ENCODE results near the gene PTPRCAP.
A peak's percentile ranks its signal among the peaks of the same experiment; 100 is the strongest.

PTPRCAP gene

DNA sequence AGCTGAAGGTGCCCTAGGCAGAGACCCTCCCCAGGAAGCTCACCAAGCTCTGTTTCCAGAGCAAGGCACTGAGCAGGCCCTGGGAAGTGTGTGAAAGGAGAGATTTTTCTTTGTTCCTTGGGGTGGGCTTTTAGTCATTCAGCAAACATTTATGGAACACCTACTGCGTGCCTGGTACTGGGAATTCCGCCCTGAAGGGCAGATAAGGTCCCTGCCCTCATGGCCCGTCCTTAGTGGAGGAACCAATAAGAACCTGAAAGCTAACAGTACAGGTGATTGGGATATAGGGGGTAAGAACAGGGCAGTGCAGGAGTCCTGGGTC is 27.7 kb upstream of the PTPRCAP start:
- peak; percentile 43 for DNase-seq (ENCODE audit: low spot score)

DNA sequence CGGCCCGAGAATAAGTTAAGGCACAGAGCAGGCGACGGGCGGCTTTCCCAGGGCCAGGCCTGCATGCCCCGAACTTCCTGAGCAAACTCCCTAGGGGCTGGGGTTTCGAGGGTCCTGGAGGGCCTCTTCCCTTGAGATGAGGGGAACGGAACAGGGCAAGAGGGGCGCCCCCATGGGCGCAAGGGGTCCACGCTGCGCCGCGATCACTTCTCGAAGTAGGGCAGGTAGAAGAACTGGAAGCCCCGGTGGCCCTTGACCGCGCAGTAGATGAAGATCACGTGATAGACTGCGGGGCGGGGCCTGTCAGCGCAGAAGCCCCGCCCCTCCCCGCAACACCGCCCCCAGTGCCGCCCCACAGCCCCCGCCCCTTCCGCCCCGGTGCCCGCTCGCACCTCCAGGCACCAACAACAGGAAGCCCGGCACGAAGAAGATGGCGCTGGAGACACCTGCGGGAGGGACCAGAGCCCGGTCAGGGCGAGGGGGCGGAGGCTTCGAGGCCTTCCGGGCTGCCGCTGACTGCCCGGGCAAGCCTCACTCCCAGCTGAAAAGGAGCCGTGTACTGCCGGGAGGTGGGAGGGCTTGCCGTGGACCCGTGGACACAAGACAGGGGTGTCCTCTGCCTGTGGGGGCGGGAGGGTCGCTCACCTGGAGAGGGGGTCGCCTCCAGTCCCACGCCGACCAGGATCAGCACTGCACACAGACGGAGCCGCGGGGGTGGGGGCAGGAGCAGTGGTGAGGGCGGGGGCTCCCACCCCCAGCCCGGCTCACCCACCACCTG is 27.1 kb upstream of the PTPRCAP start:
- peak; percentile 95 for DNase-seq (ENCODE audit: low spot score)

DNA sequence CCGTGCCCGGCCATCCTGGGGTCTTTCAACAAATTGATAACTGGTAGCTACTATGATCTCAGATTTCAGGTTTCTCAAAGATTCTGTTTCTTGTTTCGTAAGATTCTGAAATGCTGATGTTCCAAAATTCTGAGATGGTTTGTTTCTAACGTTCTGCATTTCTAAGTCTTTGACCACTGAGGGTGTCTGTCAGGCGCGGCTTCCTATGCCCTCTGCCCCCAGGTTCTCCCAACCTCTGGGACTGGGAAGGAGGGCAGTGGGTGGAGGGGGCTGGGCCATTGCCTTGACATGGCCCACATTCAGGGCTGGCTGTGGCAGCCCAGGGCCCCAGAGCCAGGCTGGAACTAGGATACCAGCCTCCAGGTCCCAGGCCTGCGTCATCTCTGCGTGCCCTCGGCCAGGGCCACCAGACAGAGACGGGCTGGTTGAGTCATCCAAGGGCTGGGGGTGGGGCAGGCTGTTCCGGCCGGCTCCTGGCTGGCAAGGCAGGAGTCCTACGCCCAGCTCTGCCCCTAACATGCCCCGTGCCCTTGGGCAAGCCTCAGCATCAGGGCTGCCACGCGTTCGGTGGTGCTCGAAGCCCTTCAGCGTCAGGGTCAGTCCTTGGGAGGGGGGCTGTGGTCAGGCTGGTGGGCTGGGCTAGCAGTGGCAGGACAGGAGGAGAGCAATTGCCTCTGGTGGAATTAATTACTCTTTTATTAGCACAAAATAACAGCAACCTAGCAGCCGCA is 26.4 kb upstream of the PTPRCAP start:
- peak; percentile 89 for DNase-seq (ENCODE audit: low spot score)

DNA sequence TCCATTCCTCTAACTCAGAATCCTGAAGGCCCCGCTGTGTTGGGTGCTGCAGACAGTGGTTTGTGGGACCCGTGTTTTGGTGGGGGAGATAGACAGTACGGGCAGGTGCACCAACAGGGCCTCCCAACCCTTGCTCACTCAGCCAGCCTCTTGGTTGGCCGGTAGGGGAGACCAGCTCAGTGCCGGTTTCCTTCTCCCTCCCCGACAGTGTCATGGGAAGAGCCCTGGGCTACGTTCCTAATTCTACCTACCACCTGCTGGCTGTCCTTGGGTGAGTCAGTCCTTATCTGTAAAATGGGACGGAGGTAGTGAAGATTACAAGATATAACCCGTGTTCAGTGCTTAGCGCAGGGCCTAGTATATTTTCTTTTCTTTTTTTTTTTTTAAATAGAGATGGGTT is 25.7 kb upstream of the PTPRCAP start:
- DNase-seq (ENCODE audit: low spot score) = no peak

DNA sequence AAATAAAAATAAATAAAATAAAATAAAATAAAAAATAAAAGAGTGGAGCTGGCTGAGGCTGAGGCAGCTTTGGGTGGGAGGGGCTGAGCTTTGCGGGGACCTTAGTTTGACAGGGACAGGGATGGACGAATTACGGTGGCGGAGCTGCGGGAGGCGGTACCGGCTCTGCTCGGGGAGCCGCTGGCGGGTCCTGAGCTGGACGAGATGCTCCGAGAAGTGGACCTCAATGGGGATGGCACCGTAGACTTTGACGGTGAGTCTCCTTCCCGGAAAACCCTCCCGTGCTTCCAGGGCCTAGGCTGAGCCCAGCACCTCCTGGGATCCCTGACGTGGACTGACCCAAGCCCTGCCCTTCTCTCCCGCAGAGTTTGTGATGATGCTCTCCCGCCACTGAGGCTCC is 20.8 kb upstream of the PTPRCAP start:
- no peak for DNase-seq (ENCODE audit: low spot score)

DNA sequence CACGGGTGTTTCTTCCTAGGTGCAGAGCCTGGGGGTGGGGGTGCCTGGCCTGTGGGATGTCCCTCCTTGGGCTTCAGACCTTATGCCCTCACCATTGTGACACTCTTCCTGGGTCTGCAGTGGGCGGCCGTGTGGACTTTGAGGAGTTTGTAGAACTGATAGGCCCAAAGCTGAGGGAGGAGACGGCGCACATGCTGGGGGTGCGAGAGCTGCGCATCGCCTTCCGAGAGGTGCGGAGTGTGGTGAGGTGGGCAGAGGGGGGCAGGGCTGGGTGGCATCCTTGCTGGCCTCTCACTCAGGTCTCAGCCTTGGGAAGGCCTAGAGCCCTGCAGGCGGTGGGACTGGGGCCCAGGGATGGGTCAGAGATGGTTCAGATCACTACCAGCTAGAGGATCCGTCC is 20.0 kb upstream of the PTPRCAP start:
- DNase-seq (ENCODE audit: low spot score) = no peak

DNA sequence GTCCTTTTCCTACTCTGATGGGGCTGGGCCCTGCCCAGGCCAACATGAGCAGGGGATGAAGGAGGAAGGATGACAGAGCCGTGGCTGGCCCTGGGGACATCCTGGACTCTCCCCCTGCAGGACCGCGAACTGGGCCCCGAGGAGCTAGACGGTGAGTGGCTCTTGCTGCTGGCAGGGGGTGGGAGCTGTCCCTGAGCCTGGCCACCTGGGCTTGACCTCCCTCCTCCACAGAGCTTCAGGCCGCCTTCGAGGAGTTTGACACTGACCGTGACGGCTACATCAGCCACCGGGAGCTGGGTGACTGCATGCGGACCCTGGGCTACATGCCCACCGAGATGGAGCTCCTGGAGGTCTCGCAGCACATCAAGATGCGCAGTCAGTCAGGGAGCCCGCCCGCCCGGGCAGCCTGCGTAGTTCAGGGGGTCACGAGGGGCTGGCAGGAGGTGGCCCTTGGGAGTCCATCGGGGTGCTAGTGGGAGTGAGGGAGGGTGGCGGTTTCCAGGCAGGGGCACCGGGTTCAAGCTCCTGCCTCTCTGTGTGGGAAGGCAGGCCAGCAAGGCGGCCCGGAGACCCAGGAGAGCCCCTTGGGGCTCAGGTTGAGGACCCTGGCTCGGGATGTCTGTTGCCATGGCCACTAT is 18.7 kb upstream of the PTPRCAP start:
- no peak for DNase-seq (ENCODE audit: low spot score)

DNA sequence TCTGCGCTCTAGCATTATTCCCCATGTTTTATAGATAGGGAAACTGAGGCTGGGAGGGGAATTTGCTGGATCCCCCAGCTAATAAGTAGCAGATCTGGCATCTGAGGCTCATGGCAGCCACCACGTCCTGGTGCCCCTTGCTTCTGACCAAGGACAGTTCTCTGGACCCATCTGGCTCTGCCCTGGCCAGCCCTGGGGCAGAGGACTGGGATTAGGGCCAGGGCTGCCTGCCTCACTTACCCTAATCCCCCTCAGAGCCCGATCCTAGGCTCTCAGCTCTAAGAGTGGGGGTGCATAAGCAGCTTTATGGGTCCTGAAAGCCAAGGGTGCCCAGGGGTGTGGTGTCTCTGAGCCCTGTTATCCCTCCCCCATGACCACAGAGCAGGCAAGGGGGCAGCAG is 17.6 kb upstream of the PTPRCAP start, which contains the start of gene CABP4:
CABP4 (plus strand) TSS at position 301 of the 400 bp plus-strand sequence; CDS start at position 371, 70 bp downstream.
- DNase-seq (ENCODE audit: low spot score) = no peak

DNA sequence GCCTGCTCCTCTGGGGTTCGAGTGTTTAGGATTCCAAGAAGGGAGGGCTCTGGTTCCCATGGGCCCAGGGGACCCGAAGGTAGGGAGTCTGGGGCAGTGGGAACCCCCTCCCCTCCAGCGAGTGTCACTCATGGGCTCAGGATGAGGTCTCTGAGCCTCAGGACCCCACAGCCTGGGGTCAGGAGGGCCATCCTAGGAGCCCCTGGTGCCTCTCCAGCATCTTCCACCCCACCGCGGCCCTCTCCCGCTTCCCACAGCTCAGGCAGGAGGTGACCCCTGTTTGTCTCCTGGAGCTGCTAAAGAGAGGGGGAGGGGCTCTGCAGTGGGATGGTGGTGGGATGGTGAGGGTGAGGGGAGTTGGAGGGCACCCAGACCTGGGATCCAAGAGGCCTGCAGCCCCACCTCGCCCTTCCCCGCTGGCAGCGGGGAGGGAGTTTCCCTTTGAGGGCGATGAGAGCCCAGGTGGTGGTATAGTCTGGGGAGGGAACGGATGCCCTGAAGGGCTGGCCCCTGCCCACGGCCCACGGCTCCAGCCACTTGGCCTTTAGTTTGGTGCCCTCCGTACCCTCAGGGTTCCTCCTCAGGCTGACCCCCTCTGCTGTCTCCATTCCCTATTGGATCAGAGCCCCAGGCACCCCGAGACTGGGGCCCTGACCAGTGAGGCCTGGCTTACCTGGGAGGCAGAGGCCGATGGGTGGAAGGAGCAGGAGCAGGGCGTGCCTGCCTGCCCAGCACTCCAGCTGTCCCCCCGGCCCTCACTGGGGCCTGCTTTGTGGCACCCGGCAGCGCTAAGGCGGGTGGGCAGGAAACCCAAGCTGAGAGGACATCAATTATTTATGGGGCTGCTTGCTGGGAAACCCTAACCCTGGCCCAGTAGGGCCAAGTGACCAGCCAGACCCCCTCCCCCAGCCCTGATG is 16.6 kb upstream of the PTPRCAP start:
- no peak for DNase-seq (ENCODE audit: low spot score)

DNA sequence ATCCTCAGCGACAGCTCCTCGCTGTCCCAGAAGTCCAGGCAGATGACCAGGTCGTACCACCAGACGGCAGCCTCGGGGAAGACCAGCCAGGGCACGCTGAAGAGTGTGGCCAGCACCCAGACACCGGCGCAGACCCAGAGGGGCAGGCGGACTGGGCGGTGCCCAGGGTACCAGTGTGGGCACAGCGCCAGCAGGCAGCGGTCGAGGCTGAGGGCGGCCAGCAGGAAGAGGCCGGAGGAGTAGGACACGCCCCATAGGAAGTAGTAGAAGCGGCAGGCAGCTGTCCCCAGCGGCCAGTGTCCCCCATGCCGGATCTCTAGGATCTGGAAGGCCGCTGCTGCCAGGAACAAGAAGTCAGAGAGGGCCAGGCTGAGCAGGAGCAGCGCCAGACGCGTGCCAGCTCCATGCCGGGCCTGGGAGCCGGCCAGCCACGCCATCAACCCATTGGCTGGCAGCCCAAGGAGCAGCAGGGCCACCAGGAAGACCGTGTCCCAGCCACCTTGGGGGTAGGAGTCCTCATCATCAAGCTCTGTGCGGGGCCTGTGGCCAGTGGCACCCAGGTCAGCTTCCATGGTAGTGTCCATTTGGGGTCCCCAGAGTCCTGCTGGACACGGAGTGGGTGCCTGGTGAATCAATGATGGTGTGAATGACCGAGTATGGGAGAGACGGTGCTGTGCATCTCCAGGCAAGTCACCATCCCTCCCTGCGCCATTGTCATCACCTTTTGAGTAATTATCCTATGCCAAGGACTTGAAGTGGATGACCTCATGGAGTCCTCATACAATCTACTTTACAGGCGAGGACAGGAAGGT is 14.9 kb upstream of the PTPRCAP start, which contains the start of gene GPR152:
GPR152 (minus strand) TSS at position 589 of the 812 bp plus-strand sequence; CDS start at position 584, 5 bp downstream.
- no peak for DNase-seq (ENCODE audit: low spot score)

DNA sequence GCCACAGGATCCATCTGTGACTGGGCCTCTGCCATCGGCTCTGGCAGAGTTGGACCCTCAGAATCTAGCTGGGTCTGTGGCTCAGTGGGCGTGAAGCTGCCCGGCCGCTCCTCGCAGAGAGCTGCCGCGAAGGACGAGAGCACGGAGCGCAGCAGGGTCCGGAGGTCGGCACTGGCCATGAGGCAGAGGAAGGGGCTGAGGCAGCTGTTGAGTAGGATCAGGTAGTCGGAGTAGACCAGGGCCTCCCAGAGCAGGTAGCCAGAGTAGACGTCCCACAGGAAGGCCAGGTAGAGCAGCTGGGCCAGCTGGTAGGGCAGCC is 14.1 kb upstream of the PTPRCAP start:
- no peak for DNase-seq (ENCODE audit: low spot score)

DNA sequence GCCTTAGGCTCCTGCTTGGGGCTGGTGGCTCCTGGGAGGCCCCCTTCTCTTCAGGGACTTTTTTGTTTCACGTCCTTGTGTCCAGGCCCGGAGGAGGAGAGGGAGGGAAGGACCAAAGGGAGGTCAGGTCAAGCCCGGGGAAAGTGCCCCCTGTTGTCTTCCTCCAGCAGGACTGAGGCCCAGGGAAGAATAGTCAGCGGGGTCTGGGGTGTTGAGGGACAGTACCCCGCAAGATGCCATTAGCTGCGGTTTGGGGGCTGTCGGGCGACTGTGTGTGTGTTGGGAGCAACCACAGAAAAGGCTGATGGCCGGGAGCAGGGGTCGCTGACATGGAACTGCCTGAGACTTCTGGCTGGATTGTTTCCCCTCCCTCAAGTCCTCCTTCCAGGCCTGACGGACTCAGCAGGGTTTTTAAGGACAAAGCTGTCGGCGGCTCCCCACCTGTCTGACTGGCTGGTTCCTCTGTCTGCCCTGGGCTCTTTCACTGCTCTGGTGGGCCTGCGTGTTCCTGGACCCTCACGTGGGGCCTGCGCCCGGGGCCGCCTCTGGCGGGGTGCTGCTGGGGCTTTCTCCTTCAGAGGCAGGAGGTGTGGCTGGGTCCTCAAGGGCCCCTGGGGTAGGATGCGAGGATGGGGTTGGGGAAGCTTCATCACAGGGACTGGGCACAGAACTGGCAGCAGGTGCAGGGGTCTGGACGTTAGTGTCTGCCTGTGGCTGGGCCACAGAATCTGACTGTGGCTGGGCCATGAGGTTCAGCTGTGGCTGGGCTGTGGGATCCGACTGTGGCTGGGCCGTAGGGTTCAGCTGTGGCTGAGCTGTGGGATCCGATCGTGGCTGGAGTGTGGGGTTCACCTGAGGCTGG is 13.5 kb upstream of the PTPRCAP start:
- DNase-seq (ENCODE audit: low spot score) = no peak

DNA sequence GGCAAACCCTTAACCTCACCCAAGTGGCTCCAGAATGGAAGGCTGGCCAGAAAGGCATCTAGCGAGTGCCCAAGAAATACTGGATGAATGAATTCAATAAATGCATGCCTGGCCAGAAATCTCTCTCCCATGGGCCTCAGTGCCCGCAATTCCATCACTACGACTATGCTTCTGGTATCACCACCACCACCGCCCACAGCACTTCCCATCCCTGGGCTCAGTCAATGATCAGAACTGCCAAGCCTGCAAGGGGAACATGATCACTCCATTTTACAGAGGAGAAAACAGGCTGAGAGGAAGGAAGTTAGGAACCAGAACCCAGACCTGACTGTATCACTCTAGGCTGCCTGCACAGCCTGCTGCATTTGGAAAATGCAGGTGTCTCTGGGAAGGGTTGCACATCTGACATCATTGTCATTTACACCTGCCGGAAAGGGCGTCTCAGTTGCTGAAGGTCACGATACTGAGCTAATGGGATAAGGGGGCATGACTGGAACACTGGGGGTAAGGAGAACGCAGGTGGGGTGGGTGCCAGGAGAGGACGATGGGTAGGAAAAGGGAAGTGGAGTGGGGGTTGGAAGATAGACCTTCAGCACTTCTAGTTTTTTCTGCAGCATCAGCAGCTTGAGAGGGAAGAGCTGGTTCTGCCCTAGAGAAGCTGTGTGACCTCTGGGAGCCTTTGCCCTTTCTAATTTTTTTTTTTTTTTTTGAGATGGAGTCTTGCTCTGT is 11.8 kb upstream of the PTPRCAP start:
- no peak for DNase-seq (ENCODE audit: low spot score)

DNA sequence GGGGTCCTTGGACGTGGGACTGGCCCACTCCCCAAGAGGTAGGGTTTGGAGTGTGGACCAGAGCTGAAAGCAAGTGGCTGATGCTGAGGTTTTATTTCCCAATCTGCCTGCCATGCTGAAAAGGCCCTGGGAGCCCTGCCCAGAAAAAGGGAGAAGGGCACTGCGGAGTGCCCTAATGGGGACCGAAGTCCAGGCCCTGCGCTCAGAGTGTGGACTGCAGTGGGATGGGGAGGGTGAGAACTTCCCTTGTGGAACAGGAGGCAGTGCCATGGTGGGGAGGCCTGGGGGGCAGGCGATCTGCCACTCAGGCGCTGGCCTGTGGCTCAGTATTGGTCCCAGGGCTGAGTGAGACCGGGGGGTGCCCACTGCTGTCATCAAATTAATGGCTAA is 10.7 kb upstream of the PTPRCAP start:
- no peak for DNase-seq (ENCODE audit: low spot score)

DNA sequence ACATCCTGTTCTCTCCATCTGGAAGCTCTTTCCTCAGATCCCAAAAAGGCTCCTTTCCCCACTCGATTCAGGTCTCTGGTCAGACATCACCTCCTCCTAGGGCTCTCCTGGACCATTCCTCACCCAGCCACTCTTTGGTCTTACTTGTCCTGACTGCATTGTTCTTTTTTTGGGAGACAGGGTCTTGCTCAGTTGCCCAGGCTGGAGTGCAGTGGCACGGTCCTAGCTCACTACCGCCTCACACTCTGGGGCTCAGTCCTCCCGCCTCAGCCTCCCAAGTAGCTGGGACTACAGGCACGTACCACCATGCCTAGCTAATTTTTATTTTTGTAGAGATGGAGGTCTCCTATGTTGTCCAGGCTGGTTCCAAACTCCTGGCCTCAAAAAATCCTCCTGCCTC is 8.0 kb upstream of the PTPRCAP start:
- no peak for DNase-seq (ENCODE audit: low spot score)

DNA sequence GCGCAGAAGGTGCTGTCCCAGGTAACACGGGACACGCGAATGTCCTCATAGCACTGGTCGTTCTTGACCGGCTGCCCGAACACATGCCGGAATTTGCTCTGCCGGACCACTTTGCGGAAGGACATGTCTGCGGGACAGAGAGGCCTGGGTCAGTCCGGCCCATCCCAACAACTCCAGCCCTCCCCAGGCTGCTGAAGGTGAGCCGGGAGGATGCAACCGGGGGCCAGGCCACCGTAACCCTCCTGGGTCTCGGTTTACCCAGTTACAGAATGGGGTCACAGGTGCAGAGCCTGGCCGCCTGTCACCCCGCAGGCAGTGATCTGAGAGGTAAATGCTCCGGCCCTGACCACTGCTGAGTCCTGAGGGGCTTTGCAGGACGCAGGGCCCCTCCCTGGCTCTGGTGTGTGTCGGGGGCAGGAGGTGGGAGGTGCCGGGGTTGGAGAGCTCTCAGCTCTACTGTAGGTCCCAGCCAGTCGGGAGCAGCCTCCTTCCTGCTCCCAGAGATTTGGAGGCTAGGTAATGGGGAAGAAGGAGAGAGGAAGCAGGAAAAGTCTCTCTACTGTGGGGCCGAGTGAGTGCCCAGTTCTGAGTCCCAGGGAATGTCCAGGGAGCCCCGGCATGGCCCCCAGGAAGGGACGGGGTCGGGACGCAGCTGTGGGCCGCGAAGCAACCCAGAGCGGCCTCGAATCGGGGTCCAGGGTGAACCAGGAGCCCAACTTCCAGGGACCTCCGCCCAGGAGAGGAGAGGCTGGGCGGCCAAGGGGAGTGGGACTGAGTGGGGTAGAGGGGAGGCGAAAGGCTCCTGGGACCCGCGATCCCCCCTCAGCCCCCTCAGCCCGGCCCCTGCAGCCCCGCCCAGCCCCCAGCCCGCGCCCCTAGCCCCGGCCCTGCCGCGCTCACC is 5.3 kb upstream of the PTPRCAP start:
- no peak for DNase-seq (ENCODE audit: low spot score)

DNA sequence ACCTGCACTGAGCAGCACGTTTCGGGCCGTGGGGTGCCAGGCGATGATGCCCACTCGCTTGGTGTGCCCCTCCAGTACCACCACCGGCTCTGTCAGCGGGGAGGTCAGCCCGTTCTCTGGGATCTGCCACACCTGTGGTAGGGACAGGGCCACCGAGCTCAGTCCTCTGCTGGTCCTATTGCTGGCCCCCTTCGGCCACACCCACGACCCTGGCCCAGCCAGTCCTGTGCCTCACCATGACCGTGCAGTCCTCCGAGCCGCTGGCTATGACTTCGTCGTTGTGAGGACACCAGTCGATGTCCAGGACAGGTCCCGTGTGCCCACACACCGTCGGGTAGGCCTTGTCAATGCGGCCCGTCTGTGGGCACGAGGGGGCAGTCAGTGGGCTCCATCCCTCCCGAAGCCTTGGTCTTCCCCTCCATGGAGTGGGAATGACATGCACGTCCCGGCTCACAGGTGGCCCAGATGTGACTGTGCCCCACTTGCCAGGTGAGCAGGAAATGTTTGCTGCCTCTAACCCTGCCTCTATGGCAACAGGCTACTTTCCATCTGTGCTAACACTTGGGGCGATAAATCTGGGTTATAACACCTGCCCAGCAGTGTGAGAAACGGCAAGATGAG is 4.4 kb upstream of the PTPRCAP start:
- DNase-seq (ENCODE audit: low spot score) = no peak

DNA sequence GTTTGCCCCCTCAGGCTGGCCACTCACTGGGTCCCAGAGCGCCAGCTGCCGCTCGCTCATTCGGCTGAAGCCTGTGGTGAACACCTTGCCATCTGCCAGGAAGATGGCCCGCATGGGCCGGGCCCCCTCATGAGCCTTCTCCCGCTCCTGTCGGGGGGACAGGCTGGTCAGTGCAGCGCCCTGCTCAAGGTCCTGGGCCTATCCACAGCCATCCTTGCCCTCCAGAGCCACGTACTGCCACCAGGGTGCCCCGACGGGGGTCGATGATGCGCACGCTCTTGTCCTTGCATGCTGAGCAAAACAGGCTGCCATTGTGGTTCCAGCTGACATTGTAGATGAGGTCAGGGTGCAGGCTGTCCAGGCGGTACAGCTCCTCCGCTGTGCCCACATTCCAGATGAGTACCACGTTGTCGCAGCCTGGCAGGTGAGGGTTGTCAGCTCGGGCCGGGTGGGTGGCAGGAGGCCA is 3.6 kb upstream of the PTPRCAP start:
- no peak for DNase-seq (ENCODE audit: low spot score)

Data from LoVo (cell line).